Heart right ventricle (tissue), 16 donors: ENCODE measurements around the gene ZNF521. TPM values are rescaled to one million over a fixed set of nuclear protein-coding genes. Genes with fewer than 3 reads are reported as not detected.

Experiments
- ATAC-seq, 8 donors: fragments of 200-7000 bp; cut with Tn5 transposase; one replicate each; pipeline ENCODE4 v1.9.1; 2020; ENCODE audit warnings: mild to moderate bottlenecking in 8 of 8, moderate library complexity in 8 of 8, moderate number of reproducible peaks in 1 of 8
- DNase-seq, 2 donors: peaks; one replicate each; pipeline ENCODE4 v3.0.0-alpha.2; 2020
- H3K27ac ChIP-seq, 10 donors: fragments of 200-600 bp; sonication (generic) in 2 of 10; one replicate each; pipeline versions ENCODE4 v1.5.0 to v1.8.0; 2020 to 2022; ENCODE audit warnings: mild to moderate bottlenecking in 3 of 10
- H3K27me3 ChIP-seq, 7 donors: fragments of 200-600 bp; one replicate each; pipeline ENCODE4 v1.8.0; 2021 to 2022; ENCODE audit warnings: mild to moderate bottlenecking in 2 of 7
- H3K36me3 ChIP-seq, 9 donors: fragments of 200-600 bp; sonication (generic) in 1 of 9; one replicate each; pipeline versions ENCODE4 v1.5.0 to v1.8.0; 2020 to 2022; ENCODE audit warnings: mild to moderate bottlenecking in 2 of 9
- H3K4me1 ChIP-seq, 9 donors: fragments of 200-600 bp; sonication (generic) in 1 of 9; one replicate each; pipeline versions ENCODE4 v1.5.0 to v1.8.0; 2020 to 2022; ENCODE audit warnings: mild to moderate bottlenecking in 4 of 9
- H3K4me3 ChIP-seq, 10 donors: fragments of 200-600 bp; sonication (generic) in 2 of 10; one replicate each; pipeline versions ENCODE4 v1.5.0 to v1.8.0; 2020 to 2022; ENCODE audit warnings: mild to moderate bottlenecking in 7 of 10, moderate library complexity in 2 of 10
- H3K9me3 ChIP-seq, 11 donors: fragments of 200-600 bp in 10 of 11; sonication (generic) in 2 of 11; one replicate each; pipeline versions ENCODE4 v1.5.0 to v1.8.0; 2013 to 2022; ENCODE audit warnings: mild to moderate bottlenecking in 2 of 11, control low read depth in 1 of 11, moderate library complexity in 1 of 11
- CTCF ChIP-seq, 9 donors: fragments of 200-600 bp; sonication (generic) in 2 of 9; IDR thresholded peaks; one replicate each; pipeline versions ENCODE4 v1.5.0 to v1.8.0; 2021 to 2022; ENCODE audit warnings: antibody characterized with exemption in 9 of 9, mild to moderate bottlenecking in 5 of 9, moderate library complexity in 1 of 9
- WGBS, 2 donors: extraction: QIAGEN DNeasy Blood & Tissue Kit; methylation state at CpG; one replicate each; pipeline ENCODE4 v1.1.7; 2013; ENCODE audit warnings: inconsistent platforms in 1 of 2; 5-methylcytosine and 5-hydroxymethylcytosine counted together
- intact Hi-C, 10 donors: fragments of 100-400 bp; cut with DNase I; formaldehyde crosslinking; loops; one replicate each; pipeline versions ENCODE4 v1.11.1 to v1.14.2; 2022
- polyA plus RNA-seq, 2 donors: library from polyadenylated mRNA; stranded (reverse); fragments of 200-250 nt; gene quantifications; one replicate each; pipeline ENCODE4 v1.2.3, GENCODE V29; 2013
- total RNA-seq, 10 donors: library from RNA; stranded (reverse); fragmentation: NEBNext Ultra II Directional in 3 of 10; extraction: Animal tissue kit (Norgen Biotek cat#: 25700) in 3 of 10; gene quantifications; one replicate each; pipeline versions ENCODE4 v1.2.1 to v1.2.4, GENCODE V29; 2021 to 2023
- donor health status: Arrhythmogenic right ventricular cardiomyopathy.
- donor health status: ischemic (EF 13 %, LVEDD 7.1; RV severe dilation, severe dysfunction).
- donor health status: healthy with polysubstance abuse.
- donor health status: DM: no; HTN: yes; CAD: no.
- donor health status: DM: no; HTN: no; CAD: no.
- donor health status: ischemic (EF 25% LVEDD 6.9; RV normal size, moderate dysfunction).
- donor health status: ischemic (EF 25% LVEDD 5.7; RV mildly dilated, moderate dysfunction).
- donor health status: healthy.
- donor health status: DM: yes; HTN: yes; CAD: no.
- donor health status: Ischemic cardiomyopathy.
- donor health status: ischemic (EF 35%, LVEDD 5.7; RV mildly dilated, moderate dysfunction).
- donor health status: nonischemic (EF 11% LVEDD 7.7; RV severe dilation, severe dysfunction).
- donor health status: DM: yes; HTN: yes; CAD: no.
- donor health status: PGD.
- donor health status: ischemic (EF 29% LVEDD 5.4; RV normal size, mild dysfunction).
- donor health status: nonischemic (EF 23%, LVEDD 6.1; RV moderate dilation, normal function).

The ZNF521 gene
- total and polyA plus RNA-seq, 12 donors, result 3.3 to 26.4 (median 15.5) TPM

DNA sequence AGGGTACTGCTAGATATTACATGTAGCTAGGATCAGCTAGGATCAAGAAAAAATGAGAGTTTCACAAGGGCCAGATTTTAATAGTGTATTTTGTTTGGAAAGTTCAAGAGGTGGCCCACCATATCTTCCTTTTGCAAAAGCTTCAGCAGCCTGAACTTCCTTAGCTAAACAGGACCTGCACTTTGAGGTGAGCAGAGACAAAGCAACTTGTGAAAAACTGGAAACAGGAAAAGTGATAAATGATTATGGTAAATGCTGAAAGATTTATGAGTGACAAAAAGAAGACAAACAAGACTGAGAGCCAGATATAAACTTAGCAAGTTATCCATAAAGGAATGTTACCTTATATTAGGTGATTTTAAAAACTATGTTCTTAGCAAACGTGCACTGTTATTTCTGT is 123.6 kb downstream of the ZNF521 start:
- 67 to 74% methylated on average over 1 of the region's 1 CpG for WGBS, 2 donors
- ATAC-seq, result no peak
- Histone ChIP-seq H3K4me3 (no peak overlapping the region), H3K36me3 (peaks cover 0 to 27% (median 17%) of the 10 kb centered on the region in 9 donors), H3K27ac (peak overlapping the region in 5 of 10 donors; percentile 31 to 81 (median 78)), H3K4me1 (peaks cover 2 to 64% (median 49%) of the 10 kb centered on the region in 9 donors), H3K9me3 (no peaks in the 10 kb centered on the region), H3K27me3 (no peaks in the 10 kb centered on the region)
- intact Hi-C loops, result no loop called here
- DNase-seq, result no peak
- no peak for TF ChIP-seq CTCF (IDR thresholded peaks at IDR 0.05)

GRCh38 chr18:25225151-25225550 is 126.8 kb downstream of the ZNF521 start:
- peaks cover 0 to 27% (median 17%) of the 10 kb centered on the region in 9 donors for H3K36me3 ChIP-seq
- no peaks in the 10 kb centered on the region for H3K9me3 ChIP-seq
- intact Hi-C loops, result no loop called here

GRCh38 chr18:25223899-25224886 is 127.8 kb downstream of the ZNF521 start:
- Histone ChIP-seq H3K27me3 (no peaks in the 10 kb centered on the region), H3K9me3 (no peaks in the 10 kb centered on the region), H3K4me3 (no peak overlapping the region), H3K36me3 (peaks cover 0 to 27% (median 17%) of the 10 kb centered on the region in 9 donors), H3K27ac (peak overlapping the region in 4 of 10 donors; percentile 3 to 50 (median 34)), H3K4me1 (peaks cover 0 to 34% (median 13%) of the 10 kb centered on the region in 9 donors)
- 90 to 94% methylated on average over 23 of the region's 23 CpGs for WGBS, 2 donors
- intact Hi-C loops, result no loop called here
- no peak for DNase-seq
- ATAC-seq, result peak in 7 of 8 donors; percentile 56 to 87 (median 67)
- TF ChIP-seq CTCF (IDR thresholded peaks at IDR 0.05), result no peak

More at GRCh38 chr18:25225151-25225550, 126.8 kb downstream of the ZNF521 start:
- 88 to 94% methylated on average over 12 of the region's 12 CpGs for WGBS, 2 donors
- TF ChIP-seq CTCF (IDR thresholded peaks at IDR 0.05), result no peak
- Histone ChIP-seq H3K4me3 (no peak overlapping the region), H3K27me3 (no peaks in the 10 kb centered on the region), H3K27ac (no peak overlapping the region), H3K4me1 (peaks cover under 1 to 43% (median 23%) of the 10 kb centered on the region in 9 donors)
- DNase-seq, result no peak
- no peak for ATAC-seq

DNA sequence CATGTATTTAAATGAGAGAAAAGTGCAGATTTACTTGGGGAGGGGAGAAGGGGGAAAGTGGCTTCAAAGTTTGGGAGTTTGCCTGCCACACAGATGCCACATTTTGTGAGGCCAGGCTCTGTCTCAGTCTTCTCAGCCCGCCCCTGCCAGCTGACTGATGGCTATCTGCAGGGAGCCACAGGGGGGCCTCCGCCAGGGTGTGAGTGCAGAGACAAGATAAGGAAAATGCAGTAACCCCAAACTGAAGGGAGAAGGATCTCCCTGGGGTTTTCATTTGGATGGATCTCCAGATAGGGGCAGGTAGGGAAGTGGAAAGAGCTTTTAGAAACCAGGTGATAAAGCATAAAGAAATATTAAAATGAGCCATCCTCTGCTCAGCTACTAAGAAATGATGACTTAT is 128.8 kb downstream of the ZNF521 start:
- Histone ChIP-seq H3K9me3 (no peaks in the 10 kb centered on the region), H3K27ac (peak overlapping the region in 2 of 10 donors; percentile 41 to 50), H3K4me1 (peaks cover 0 to 24% (median 3%) of the 10 kb centered on the region in 9 donors), H3K27me3 (no peaks in the 10 kb centered on the region), H3K36me3 (peaks cover 0 to 27% (median 17%) of the 10 kb centered on the region in 9 donors), H3K4me3 (no peak overlapping the region)
- intact Hi-C loops, result no loop called here
- TF ChIP-seq CTCF (IDR thresholded peaks at IDR 0.05), result no peak
- DNase-seq, result no peak
- 79 to 82% methylated on average over 2 of the region's 2 CpGs for WGBS, 2 donors
- ATAC-seq, result no peak
